ENCODE measurements around the gene ITGB6.

GRCh38 chr2:160245614-160246155 lies 45.6 kb upstream of the ITGB6 start:
- TF ChIP-seq CTCF (IDR thresholded peaks at IDR 0.05), result no peak
- TF ChIP-seq POLR2A (IDR thresholded peaks at IDR 0.05), result no peak

All from right lobe of liver (tissue), 4 donors.